Activated naive CD8-positive, alpha-beta T cell treated with anti-CD3 and anti-CD28 coated beads, Interleukin-2, amount 50 U/mL, for 24 hours (primary cell): ENCODE measurements around the gene HOXA9.
A peak's percentile ranks its signal among the peaks of the same experiment; 100 is the strongest.

Experiments used
- ATAC-seq: fragments of 150-1000 bp; cut with Tn5 transposase; one replicate; pipeline ENCODE4 v1.10.0; 2021
- DNase-seq: peaks from one replicate; pipeline ENCODE4 v3.0.0; 2021
- H3K27ac Mint-ChIP-seq: one replicate; pipeline ENCODE4 v1.8.0; 2021; ENCODE audit warnings: mild to moderate bottlenecking, mixed read lengths
- H3K27me3 Mint-ChIP-seq: one replicate; pipeline ENCODE4 v1.8.0; 2021; ENCODE audit warnings: mixed read lengths
- H3K36me3 Mint-ChIP-seq: one replicate; pipeline ENCODE4 v1.8.0; 2021; ENCODE audit warnings: low read depth, mixed read lengths
- H3K4me1 Mint-ChIP-seq: one replicate; pipeline ENCODE4 v1.8.0; 2021; ENCODE audit warnings: mixed read lengths
- H3K4me3 Mint-ChIP-seq: one replicate; pipeline ENCODE4 v1.8.0; 2021; ENCODE audit warnings: mild to moderate bottlenecking, moderate library complexity, mixed read lengths
- H3K9me3 Mint-ChIP-seq: one replicate; pipeline ENCODE4 v1.8.0; 2021; ENCODE audit warnings: mixed read lengths

Gene HOXA9

GRCh38 chr7:27160145-27160545 is 5.2 kb downstream of the HOXA9 start:
- H3K36me3 Mint-ChIP-seq, result no peaks in the 10 kb centered on the region
- DNase-seq (no peak), ATAC-seq (no peak)
- H3K4me3 Mint-ChIP-seq, result peak overlapping the region; percentile 50
- no peaks in the 10 kb centered on the region for H3K9me3 Mint-ChIP-seq
- H3K27me3 Mint-ChIP-seq, result peaks cover 84% of the 10 kb centered on the region
- no peak overlapping the region for H3K27ac Mint-ChIP-seq
- peaks cover 38% of the 10 kb centered on the region for H3K4me1 Mint-ChIP-seq

GRCh38 chr7:27159266-27160144 is 5.8 kb downstream of the HOXA9 start:
- Mint-ChIP-seq H3K36me3 (peaks cover 1% of the 10 kb centered on the region), H3K9me3 (no peaks in the 10 kb centered on the region), H3K4me1 (peaks cover 45% of the 10 kb centered on the region), H3K27me3 (peaks cover 87% of the 10 kb centered on the region), H3K27ac (no peak overlapping the region), H3K4me3 (peak overlapping the region; percentile 50)
- ATAC-seq, result no peak
- DNase-seq, result no peak

GRCh38 chr7:27158436-27159265 is 6.7 kb downstream of the HOXA9 start:
- H3K27me3 Mint-ChIP-seq, result peaks cover 88% of the 10 kb centered on the region
- H3K36me3 Mint-ChIP-seq, result peaks cover 1% of the 10 kb centered on the region
- peak overlapping the region; percentile 19 for H3K27ac Mint-ChIP-seq
- H3K4me3 Mint-ChIP-seq, result no peak overlapping the region
- DNase-seq, result no peak
- no peak for ATAC-seq
- H3K9me3 Mint-ChIP-seq, result no peaks in the 10 kb centered on the region
- H3K4me1 Mint-ChIP-seq, result peaks cover 44% of the 10 kb centered on the region

GRCh38 chr7:27157702-27158431 is 7.5 kb downstream of the HOXA9 start:
- H3K36me3 Mint-ChIP-seq, result peaks cover 1% of the 10 kb centered on the region
- no peak for DNase-seq
- no peaks in the 10 kb centered on the region for H3K9me3 Mint-ChIP-seq
- H3K27ac Mint-ChIP-seq, result peak overlapping the region; percentile 19
- no peak for ATAC-seq
- peaks cover 44% of the 10 kb centered on the region for H3K4me1 Mint-ChIP-seq
- H3K27me3 Mint-ChIP-seq, result peaks cover 88% of the 10 kb centered on the region
- H3K4me3 Mint-ChIP-seq, result peak overlapping the region; percentile 16

- H3K27me3 Mint-ChIP-seq, result peaks cover 87% of the 10 kb centered on the region
- no peaks in the 10 kb centered on the region for H3K9me3 Mint-ChIP-seq
- peaks cover 1% of the 10 kb centered on the region for H3K36me3 Mint-ChIP-seq
- ATAC-seq, result no peak
- H3K4me1 Mint-ChIP-seq, result peaks cover 45% of the 10 kb centered on the region
- no peak overlapping the region for H3K4me3 Mint-ChIP-seq
- H3K27ac Mint-ChIP-seq, result peak overlapping the region; percentile 60
- DNase-seq, result no peak
These were observed 8.2 kb downstream of the HOXA9 start for GRCh38 chr7:27156916-27157701.

- H3K27me3 Mint-ChIP-seq, result peaks cover 88% of the 10 kb centered on the region
- H3K9me3 Mint-ChIP-seq, result no peaks in the 10 kb centered on the region
- ATAC-seq (no peak), DNase-seq (no peak)
- H3K36me3 Mint-ChIP-seq, result peaks cover 1% of the 10 kb centered on the region
- peak within 1 kb of the TSS; percentile 60 for H3K27ac Mint-ChIP-seq
- peaks cover 51% of the 10 kb centered on the region for H3K4me1 Mint-ChIP-seq
- peak within 1 kb of the TSS; percentile 51 for H3K4me3 Mint-ChIP-seq
These were observed 8.8 kb downstream of the HOXA9 start, which contains the start of gene HOXA7 for GRCh38 chr7:27156508-27156898. Gene HOXA7, minus strand, starts transcription at chr7:27156675. Its CDS starts 130 bp downstream, at chr7:27156545.

GRCh38 chr7:27155816-27156507 is 9.4 kb downstream of the HOXA9 start:
- no peak for ATAC-seq
- H3K4me1 Mint-ChIP-seq, result peaks cover 53% of the 10 kb centered on the region

GRCh38 chr7:27154901-27155815 is 10.2 kb downstream of the HOXA9 start:
- Mint-ChIP-seq H3K4me1 (peaks cover 59% of the 10 kb centered on the region), H3K27me3 (peaks cover 91% of the 10 kb centered on the region), H3K27ac (peak overlapping the region; percentile 49), H3K9me3 (no peaks in the 10 kb centered on the region), H3K36me3 (peaks cover 1% of the 10 kb centered on the region), H3K4me3 (peak overlapping the region; percentile 46)
- ATAC-seq (no peak), DNase-seq (no peak)

More at GRCh38 chr7:27155816-27156507, 9.4 kb downstream of the HOXA9 start:
- Mint-ChIP-seq H3K4me3 (peak overlapping the region; percentile 51), H3K27me3 (peaks cover 90% of the 10 kb centered on the region), H3K27ac (peak overlapping the region; percentile 49), H3K9me3 (no peaks in the 10 kb centered on the region), H3K36me3 (peaks cover 1% of the 10 kb centered on the region)
- DNase-seq, result no peak

GRCh38 chr7:27154369-27154768 is 11.0 kb downstream of the HOXA9 start:
- DNase-seq, result no peak
- peaks cover 1% of the 10 kb centered on the region for H3K36me3 Mint-ChIP-seq
- peaks cover 54% of the 10 kb centered on the region for H3K4me1 Mint-ChIP-seq
- ATAC-seq, result no peak
- no peaks in the 10 kb centered on the region for H3K9me3 Mint-ChIP-seq
- H3K4me3 Mint-ChIP-seq, result peak overlapping the region; percentile 46
- H3K27ac Mint-ChIP-seq, result no peak overlapping the region
- peaks cover 91% of the 10 kb centered on the region for H3K27me3 Mint-ChIP-seq

- Mint-ChIP-seq H3K36me3 (peaks cover 1% of the 10 kb centered on the region), H3K9me3 (no peaks in the 10 kb centered on the region), H3K4me3 (no peak overlapping the region), H3K27ac (no peak overlapping the region), H3K27me3 (peaks cover 90% of the 10 kb centered on the region), H3K4me1 (peaks cover 52% of the 10 kb centered on the region)
- ATAC-seq, result no peak
- no peak for DNase-seq
These were observed 11.8 kb downstream of the HOXA9 start for GRCh38 chr7:27153526-27153925.

- H3K27ac Mint-ChIP-seq, result no peak overlapping the region
- ATAC-seq, result no peak
- no peak for DNase-seq
- H3K27me3 Mint-ChIP-seq, result peaks cover 90% of the 10 kb centered on the region
- peaks cover 1% of the 10 kb centered on the region for H3K36me3 Mint-ChIP-seq
- H3K4me3 Mint-ChIP-seq, result no peak overlapping the region
- H3K4me1 Mint-ChIP-seq, result peaks cover 52% of the 10 kb centered on the region
- H3K9me3 Mint-ChIP-seq, result no peaks in the 10 kb centered on the region
These were observed 12.4 kb downstream of the HOXA9 start for GRCh38 chr7:27152816-27153442.
